NCI-H2196 treated with DMSO at 0.1 percent for 48 hours (cell line): ENCODE data around the gene SLC51B.
"Not testable (repeated sequence)": the region's sequence is repeated elsewhere in the genome, so short reads cannot be mapped to it uniquely, and the experiment has no call there.

Experiments
- DNase-seq: peaks from one replicate; lab custom pipeline; 2025; ENCODE audit not compliant: unreplicated experiment; lab: John Stamatoyannopoulos, UW

The SLC51B gene

GRCh38 chr15:65083262-65083701 lies 38.1 kb downstream of the SLC51B start:
- no peak for DNase-seq

GRCh38 chr15:65084500-65085206 lies 39.5 kb downstream of the SLC51B start:
- DNase-seq = no peak

GRCh38 chr15:65085207-65085753 lies 40.1 kb downstream of the SLC51B start:
- DNase-seq = no peak

- DNase-seq = no peak
Observed at GRCh38 chr15:65085990-65086679, 40.9 kb downstream of the SLC51B start.

- DNase-seq = no peak
Observed at GRCh38 chr15:65086680-65087111, 41.5 kb downstream of the SLC51B start.

- DNase-seq = no peak
Observed at GRCh38 chr15:65087411-65087810, 42.2 kb downstream of the SLC51B start.

- DNase-seq = no peak
Observed at GRCh38 chr15:65087873-65088642, 42.9 kb downstream of the SLC51B start.

GRCh38 chr15:65088643-65089021 lies 43.4 kb downstream of the SLC51B start:
- DNase-seq = no peak

- no peak for DNase-seq
Observed at GRCh38 chr15:65089206-65089824, 44.1 kb downstream of the SLC51B start.

GRCh38 chr15:65091946-65092770 lies 47.0 kb downstream of the SLC51B start:
- no peak for DNase-seq

GRCh38 chr15:65092911-65093792 lies 48.0 kb downstream of the SLC51B start:
- no peak for DNase-seq

GRCh38 chr15:65093793-65094170 lies 48.6 kb downstream of the SLC51B start:
- DNase-seq = not testable (repeated sequence)

- DNase-seq = no peak
Observed at GRCh38 chr15:65094294-65094995, 49.3 kb downstream of the SLC51B start.

GRCh38 chr15:65095011-65095746 lies 50.0 kb downstream of the SLC51B start:
- no peak for DNase-seq

- no peak for DNase-seq
Observed at GRCh38 chr15:65095747-65096104, 50.5 kb downstream of the SLC51B start.

- no peak for DNase-seq
Observed at GRCh38 chr15:65096481-65097385, 51.5 kb downstream of the SLC51B start.

- no peak for DNase-seq
Observed at GRCh38 chr15:65097651-65098263, 52.6 kb downstream of the SLC51B start.
